HepG2 (cell line): ENCODE data around the gene RARA. TPM values are rescaled to one million over a fixed set of nuclear protein-coding genes. Genes with fewer than 3 reads are reported as not detected.

Experiments used
- ATAC-seq: fragments of 200-7000 bp; cut with Tn5 transposase; 3 replicates; pipeline ENCODE4 v1.9.1; 2020; ENCODE audit warnings: mild to moderate bottlenecking, moderate library complexity
- BruUV-seq: library from RNA; stranded (reverse); fragments of 400-500 nt; replicated peaks from 2 replicates; lab custom pipeline; 2021; lab: Mats Ljungman, UMichigan
- CTCF ChIA-PET: fragments of 300-600 bp; formaldehyde crosslinking; extraction: SDS; loops from one replicate; lab custom pipeline; 2021; ENCODE audit warnings: low total read pairs, inconsistent platforms, low intra/inter-chr PET ratio; lab: Yijun Ruan, JAX
- POLR2A ChIA-PET: fragments of 350-600 bp; sonication (Branson Sonifier 250); formaldehyde crosslinking; loops from one replicate; lab custom pipeline; 2020; ENCODE audit warnings: antibody characterized with exemption, inconsistent platforms; lab: Yijun Ruan, JAX
- DNase-seq: peaks from one replicate; pipeline ENCODE4 v3.0.0-alpha.2; 2015; ENCODE audit warnings: low spot score
- FAIRE-seq: peaks from 3 replicates; lab custom pipeline; 2011; peaks lifted over from hg19 to GRCh38; lab: Jason Lieb, UNC
- H2AFZ ChIP-seq: one replicate; pipeline ENCODE4 v1.6.1; 2011; ENCODE audit warnings: low read length, inconsistent platforms
- H3K27ac ChIP-seq: fragments of 300-600 bp; 3 replicates; pipeline ENCODE4 v1.8.0; 2011; ENCODE audit warnings: mixed run types, mild to moderate bottlenecking, mixed read lengths, low read length, inconsistent platforms; ENCODE audit not compliant: insufficient read depth; ENCODE audit errors: extremely low read length
- H3K27me3 ChIP-seq, 2 experiments: fragments of 200-600 bp in 1 of 2; 2 replicates in 1 of 2; 3 replicates in 1 of 2; pipeline versions ENCODE4 v1.6.0 to v1.8.0; 2011; ENCODE audit warnings: low read length in 2 of 2, mild to moderate bottlenecking in 2 of 2, moderate library complexity in 2 of 2, inconsistent platforms in 1 of 2; ENCODE audit not compliant: insufficient read depth in 2 of 2, control insufficient read depth in 1 of 2
- H3K36me3 ChIP-seq, 2 experiments: fragments of 200-600 bp in 1 of 2; replicated peaks in 1 of 2; 2 replicates in 1 of 2; 3 replicates in 1 of 2; pipeline versions ENCODE4 v1.5.1 to v1.8.0; 2011; ENCODE audit warnings: low read length in 2 of 2, inconsistent platforms in 1 of 2; ENCODE audit not compliant: insufficient read depth in 2 of 2, control insufficient read depth in 1 of 2
- H3K4me1 ChIP-seq: 2 replicates; pipeline ENCODE4 v1.5.1; 2012; ENCODE audit warnings: low read length, inconsistent platforms; ENCODE audit not compliant: insufficient read depth
- H3K4me2 ChIP-seq: 2 replicates; pipeline ENCODE4 v1.6.0; 2011; ENCODE audit warnings: low read depth, low read length, inconsistent platforms
- H3K4me3 ChIP-seq, 3 experiments: fragments of 200-600 bp in 1 of 3; sonication (generic), shearing (Covaris generic) in 1 of 3; replicated peaks in 1 of 3; 2 replicates each; pipeline ENCODE4 v1.5.1; 2011 to 2016; ENCODE audit warnings: low read length in 3 of 3, inconsistent platforms in 2 of 3, low read depth in 2 of 3, mild to moderate bottlenecking in 2 of 3, control low read depth in 1 of 3, mixed read lengths in 1 of 3; ENCODE audit not compliant: insufficient read depth in 1 of 3
- H3K79me2 ChIP-seq: one replicate; pipeline ENCODE4 v1.6.1; 2011; ENCODE audit warnings: low read length, inconsistent platforms; ENCODE audit not compliant: insufficient read depth
- H3K9ac ChIP-seq: 2 replicates; pipeline ENCODE4 v1.6.0; 2011; ENCODE audit warnings: mild to moderate bottlenecking, low read depth, low read length, inconsistent platforms; ENCODE audit not compliant: insufficient read depth
- H3K9me3 ChIP-seq: 2 replicates; pipeline ENCODE4 v1.5.1; 2012; ENCODE audit warnings: mild to moderate bottlenecking, low read length
- H4K20me1 ChIP-seq: 2 replicates; pipeline ENCODE4 v1.6.0; 2011; ENCODE audit warnings: inconsistent platforms, mild to moderate bottlenecking, low read length, moderate library complexity; ENCODE audit not compliant: insufficient read depth
- HDAC6 ChIP-seq: fragments of 200-600 bp; sonication (generic); IDR thresholded peaks from 2 replicates; pipeline ENCODE4 v1.7.0; 2017; ENCODE audit warnings: mild to moderate bottlenecking, antibody characterized with exemption, low read length, low read depth
- MIER2 ChIP-seq: IDR thresholded peaks from 2 replicates; pipeline ENCODE4 v1.6.1; 2016; ENCODE audit warnings: missing biosample characterization, missing genetic modification reagents
- NR2F2 ChIP-seq: IDR thresholded peaks from 2 replicates; pipeline ENCODE4 v1.6.1; 2012; ENCODE audit warnings: low read depth, inconsistent platforms, borderline replicate concordance
- NR2F6 ChIP-seq, 2 experiments: IDR thresholded peaks; 2 replicates each; pipeline ENCODE4 v1.6.1; 2016; ENCODE audit warnings: antibody characterized with exemption in 1 of 2, mild to moderate bottlenecking in 1 of 2
- ONECUT2 ChIP-seq: sonication (generic); formaldehyde crosslinking; IDR thresholded peaks from 2 replicates; pipeline ENCODE4 v1.4.0; 2020; ENCODE audit warnings: missing genetic modification reagents
- PITX1 ChIP-seq: sonication (generic); formaldehyde crosslinking; IDR thresholded peaks from 2 replicates; pipeline ENCODE4 v1.5.1; 2020; ENCODE audit warnings: mild to moderate bottlenecking, missing genetic modification reagents
- PPARG ChIP-seq: conservative IDR thresholded peaks from 2 replicates; pipeline ENCODE4 v1.6.1; 2016; ENCODE audit warnings: missing biosample characterization, missing genetic modification reagents
- RCOR2 ChIP-seq: IDR thresholded peaks from 2 replicates; pipeline ENCODE4 v1.6.1; 2016; ENCODE audit warnings: missing biosample characterization, missing genetic modification reagents
- SNRNP70 ChIP-seq: fragments of 200-400 bp; formaldehyde crosslinking; IDR thresholded peaks from 2 replicates; pipeline ENCODE4 v1.6.1; 2017; ENCODE audit warnings: mild to moderate bottlenecking, low read depth, low read length, moderate library complexity
- THYN1 ChIP-seq: sonication (generic); formaldehyde crosslinking; IDR thresholded peaks from 2 replicates; pipeline ENCODE4 v1.8.1; 2023; ENCODE audit warnings: low read depth, mild to moderate bottlenecking, moderate library complexity, missing genetic modification reagents, borderline replicate concordance
- ZBTB38 ChIP-seq: sonication (generic); formaldehyde crosslinking; IDR thresholded peaks from 2 replicates; pipeline ENCODE4 v1.5.1; 2020; ENCODE audit warnings: mild to moderate bottlenecking, missing genetic modification reagents
- ZBTB7B ChIP-seq: sonication (generic); formaldehyde crosslinking; IDR thresholded peaks from 2 replicates; pipeline ENCODE4 v1.4.0; 2020; ENCODE audit warnings: missing genetic modification reagents
- ZNF891 ChIP-seq: sonication (generic); formaldehyde crosslinking; IDR thresholded peaks from 2 replicates; pipeline ENCODE4 v1.5.0; 2020; ENCODE audit warnings: mild to moderate bottlenecking, missing genetic modification reagents
- WGBS: methylation state at CpG from one replicate; pipeline ENCODE4 v1.1.6; 2017; ENCODE audit warnings: low lambda C conversion rate; 5-methylcytosine and 5-hydroxymethylcytosine counted together
- in situ Hi-C: cut with HindIII; loops from 2 replicates; pipeline ENCODE4 v1.10.0; 2017; ENCODE audit warnings: low pct_unique_long_range_greater_than_20kb; ENCODE audit not compliant: extremely low pct_ligation_motif_present
- intact Hi-C: fragments of 100-400 bp; cut with micrococcal nuclease; formaldehyde crosslinking; loops from one replicate; pipeline ENCODE4 v1.10.0; 2022; ENCODE audit not compliant: unreplicated experiment
- polyA plus RNA-seq, 8 experiments: library from polyadenylated mRNA; depleted of rRNA in 3 of 8; stranded (reverse) in 7 of 8; unstranded in 1 of 8; fragments of >200 nt; fragmentation: Illumina TruSeq in 4 of 8; extraction: Trizol in 4 of 8; gene quantifications; 2 replicates each; pipeline versions ENCODE4 v1.2.1 to v1.2.3, GENCODE V29; 2011 to 2016; ENCODE audit warnings: low read depth in 4 of 8, missing spikeins in 1 of 8, mixed read lengths in 1 of 8; ENCODE audit not compliant: insufficient read depth in 1 of 8
- total RNA-seq, 5 experiments: library from RNA; depleted of rRNA; stranded (reverse); fragments of >200 nt; fragmentation: Illumina TruSeq; extraction: Trizol; gene quantifications; 2 replicates each; pipeline ENCODE4 v1.2.3, GENCODE V29; 2016; ENCODE audit warnings: low read depth in 1 of 5
- TF ChIP-seq, protein P1 (sequence below): sonication (generic); formaldehyde crosslinking; IDR thresholded peaks from 2 replicates; pipeline ENCODE4 v1.5.0; 2020; ENCODE audit warnings: missing genetic modification reagents
- TF ChIP-seq, protein P2 (sequence below): sonication (generic); formaldehyde crosslinking; IDR thresholded peaks from 2 replicates; pipeline ENCODE4 v1.5.0; 2020; ENCODE audit warnings: mild to moderate bottlenecking, missing genetic modification reagents
- TF ChIP-seq, protein P3 (sequence below): sonication (generic); formaldehyde crosslinking; IDR thresholded peaks from 2 replicates; pipeline ENCODE4 v1.4.0; 2020; ENCODE audit warnings: missing genetic modification reagents, mild to moderate bottlenecking, borderline replicate concordance

Gene RARA
- total and polyA plus RNA-seq, 2 of the 13 experiments (the other 11 are each of a cell fraction or from before 2014, with no cell fraction given) = 6.4 to 8.6 TPM

DNA sequence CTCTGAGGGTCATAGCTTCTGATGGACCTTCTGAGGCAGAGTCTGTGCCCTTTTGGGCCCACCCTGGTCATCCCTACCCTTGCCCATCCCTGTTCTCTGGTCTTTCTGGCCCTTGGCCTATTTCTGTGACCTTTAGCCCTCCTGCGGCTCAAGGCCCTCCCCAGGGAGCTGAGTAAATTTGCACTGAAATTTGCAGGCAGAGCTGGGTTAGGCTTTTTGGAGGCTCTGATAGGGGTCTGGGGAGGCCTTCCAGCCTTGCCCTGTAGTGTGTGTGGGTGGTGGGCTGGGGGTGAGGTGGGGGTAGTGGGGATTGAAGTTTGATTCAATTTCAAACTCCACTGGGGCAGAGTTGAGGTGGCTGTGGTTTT is 17.8 kb downstream of the RARA start:
- peak overlapping the region in 1 of 3 experiments; percentile 3; a peak in 1 of 6 replicates for H3K4me3 ChIP-seq
- ChIA-PET CTCF (no interaction called here), POLR2A (interaction anchor here (1.0 to 5.3 kb wide), 5 partner anchors 9 to 399 kb away, joined by 3 to 48 read pairs (median 5); partner anchors contain the start of genes LRRC3C and ORMDL3)
- DNase-seq (no peak), FAIRE-seq (peak; percentile 81), ATAC-seq (peak; percentile 59)
- peaks cover 0 to 4% of the 10 kb centered on the region in 2 experiments; a peak in 1 of 5 replicates for H3K36me3 ChIP-seq
- WGBS = 8% methylated on average over 1 of the region's 1 CpG
- no peak overlapping the region for H2AFZ ChIP-seq
- H3K79me2 ChIP-seq = peaks cover 25% of the 10 kb centered on the region
- in situ Hi-C loops (no loop called here), intact Hi-C loops (no loop called here)
- H3K4me2 ChIP-seq = peak overlapping the region; percentile 52
- no peak overlapping the region for H3K9ac ChIP-seq
- peaks cover 81% of the 10 kb centered on the region for H3K4me1 ChIP-seq
- no peaks in the 10 kb centered on the region for H3K9me3 ChIP-seq
- H3K27me3 ChIP-seq = no peaks in the 10 kb centered on the region
- no TSS peak for BruUV-seq
- H3K27ac ChIP-seq = no peak overlapping the region
- H4K20me1 ChIP-seq = peaks cover 37% of the 10 kb centered on the region
- TF ChIP-seq NR2F2 = peak; percentile 92
- TF ChIP-seq RCOR2 (CRISPR knock-in tag) = no peak
- TF ChIP-seq, protein P1, sequence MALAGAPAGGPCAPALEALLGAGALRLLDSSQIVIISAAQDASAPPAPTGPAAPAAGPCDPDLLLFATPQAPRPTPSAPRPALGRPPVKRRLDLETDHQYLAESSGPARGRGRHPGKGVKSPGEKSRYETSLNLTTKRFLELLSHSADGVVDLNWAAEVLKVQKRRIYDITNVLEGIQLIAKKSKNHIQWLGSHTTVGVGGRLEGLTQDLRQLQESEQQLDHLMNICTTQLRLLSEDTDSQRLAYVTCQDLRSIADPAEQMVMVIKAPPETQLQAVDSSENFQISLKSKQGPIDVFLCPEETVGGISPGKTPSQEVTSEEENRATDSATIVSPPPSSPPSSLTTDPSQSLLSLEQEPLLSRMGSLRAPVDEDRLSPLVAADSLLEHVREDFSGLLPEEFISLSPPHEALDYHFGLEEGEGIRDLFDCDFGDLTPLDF (CRISPR knock-in tag) = no peak
- TF ChIP-seq HDAC6 = no peak
- TF ChIP-seq SNRNP70 = no peak
- TF ChIP-seq, protein P2, sequence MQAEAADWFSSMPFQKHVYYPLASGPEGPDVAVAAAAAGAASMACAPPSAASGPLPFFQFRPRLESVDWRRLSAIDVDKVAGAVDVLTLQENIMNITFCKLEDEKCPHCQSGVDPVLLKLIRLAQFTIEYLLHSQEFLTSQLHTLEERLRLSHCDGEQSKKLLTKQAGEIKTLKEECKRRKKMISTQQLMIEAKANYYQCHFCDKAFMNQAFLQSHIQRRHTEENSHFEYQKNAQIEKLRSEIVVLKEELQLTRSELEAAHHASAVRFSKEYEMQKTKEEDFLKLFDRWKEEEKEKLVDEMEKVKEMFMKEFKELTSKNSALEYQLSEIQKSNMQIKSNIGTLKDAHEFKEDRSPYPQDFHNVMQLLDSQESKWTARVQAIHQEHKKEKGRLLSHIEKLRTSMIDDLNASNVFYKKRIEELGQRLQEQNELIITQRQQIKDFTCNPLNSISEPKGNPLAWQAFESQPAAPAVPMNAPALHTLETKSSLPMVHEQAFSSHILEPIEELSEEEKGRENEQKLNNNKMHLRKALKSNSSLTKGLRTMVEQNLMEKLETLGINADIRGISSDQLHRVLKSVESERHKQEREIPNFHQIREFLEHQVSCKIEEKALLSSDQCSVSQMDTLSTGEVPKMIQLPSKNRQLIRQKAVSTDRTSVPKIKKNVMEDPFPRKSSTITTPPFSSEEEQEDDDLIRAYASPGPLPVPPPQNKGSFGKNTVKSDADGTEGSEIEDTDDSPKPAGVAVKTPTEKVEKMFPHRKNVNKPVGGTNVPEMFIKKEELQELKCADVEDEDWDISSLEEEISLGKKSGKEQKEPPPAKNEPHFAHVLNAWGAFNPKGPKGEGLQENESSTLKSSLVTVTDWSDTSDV = no peak
- TF ChIP-seq THYN1 (CRISPR knock-in tag) = no peak
- TF ChIP-seq PITX1 (CRISPR knock-in tag) = 0 out of 2 replicates have a peak, but pooled peaks have one; percentile 35
- no peak for TF ChIP-seq MIER2 (CRISPR knock-in tag)
- TF ChIP-seq ZNF891 (CRISPR knock-in tag) = 0 out of 2 replicates have a peak, but pooled peaks have one; percentile 27
- TF ChIP-seq NR2F6 (IDR thresholded peaks at IDR 0.05) = peak; percentile 88
- TF ChIP-seq NR2F6 (CRISPR knock-in tag; IDR thresholded peaks at IDR 0.05) = peak; percentile 93
- no peak for TF ChIP-seq ZBTB38
- TF ChIP-seq ONECUT2 (CRISPR knock-in tag) = no peak
- peak; percentile 96 for TF ChIP-seq PPARG (CRISPR knock-in tag)
- TF ChIP-seq, protein P3, sequence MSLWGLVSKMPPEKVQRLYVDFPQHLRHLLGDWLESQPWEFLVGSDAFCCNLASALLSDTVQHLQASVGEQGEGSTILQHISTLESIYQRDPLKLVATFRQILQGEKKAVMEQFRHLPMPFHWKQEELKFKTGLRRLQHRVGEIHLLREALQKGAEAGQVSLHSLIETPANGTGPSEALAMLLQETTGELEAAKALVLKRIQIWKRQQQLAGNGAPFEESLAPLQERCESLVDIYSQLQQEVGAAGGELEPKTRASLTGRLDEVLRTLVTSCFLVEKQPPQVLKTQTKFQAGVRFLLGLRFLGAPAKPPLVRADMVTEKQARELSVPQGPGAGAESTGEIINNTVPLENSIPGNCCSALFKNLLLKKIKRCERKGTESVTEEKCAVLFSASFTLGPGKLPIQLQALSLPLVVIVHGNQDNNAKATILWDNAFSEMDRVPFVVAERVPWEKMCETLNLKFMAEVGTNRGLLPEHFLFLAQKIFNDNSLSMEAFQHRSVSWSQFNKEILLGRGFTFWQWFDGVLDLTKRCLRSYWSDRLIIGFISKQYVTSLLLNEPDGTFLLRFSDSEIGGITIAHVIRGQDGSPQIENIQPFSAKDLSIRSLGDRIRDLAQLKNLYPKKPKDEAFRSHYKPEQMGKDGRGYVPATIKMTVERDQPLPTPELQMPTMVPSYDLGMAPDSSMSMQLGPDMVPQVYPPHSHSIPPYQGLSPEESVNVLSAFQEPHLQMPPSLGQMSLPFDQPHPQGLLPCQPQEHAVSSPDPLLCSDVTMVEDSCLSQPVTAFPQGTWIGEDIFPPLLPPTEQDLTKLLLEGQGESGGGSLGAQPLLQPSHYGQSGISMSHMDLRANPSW (CRISPR knock-in tag) = no peak
- TF ChIP-seq ZBTB7B (CRISPR knock-in tag) = peak; percentile 67
